Neural crest cell (in vitro differentiated cells): ENCODE results near the gene KARS1. TPM values are rescaled to one million over a fixed set of nuclear protein-coding genes. Genes with fewer than 3 reads are reported as not detected.

ENCODE experiments used
- DNase-seq: peaks from one replicate; pipeline ENCODE4 v3.0.0; 2021; ENCODE audit warnings: low read depth, mixed read lengths, low spot score
- H3K27ac Mint-ChIP-seq: one replicate; pipeline ENCODE4 v1.8.0; 2021; ENCODE audit warnings: mild to moderate bottlenecking, mixed read lengths; ENCODE audit not compliant: unreplicated experiment
- H3K27me3 Mint-ChIP-seq: 2 replicates; pipeline ENCODE4 v1.8.0; 2021; ENCODE audit warnings: low read depth, mild to moderate bottlenecking, mixed read lengths
- H3K36me3 Mint-ChIP-seq: 2 replicates; pipeline ENCODE4 v1.8.0; 2021; ENCODE audit warnings: low read depth, mild to moderate bottlenecking, mixed read lengths
- H3K4me1 Mint-ChIP-seq: 2 replicates; pipeline ENCODE4 v1.8.0; 2021; ENCODE audit warnings: mixed read lengths
- H3K4me3 Mint-ChIP-seq: one replicate; pipeline ENCODE4 v1.8.0; 2021; ENCODE audit warnings: mild to moderate bottlenecking, mixed read lengths
- H3K9me3 Mint-ChIP-seq: 2 replicates; pipeline ENCODE4 v1.8.0; 2021; ENCODE audit warnings: mixed read lengths
- total RNA-seq: library from RNA; stranded (reverse); gene quantifications from 2 replicates; pipeline ENCODE4 v1.2.1, GENCODE V29; 2021
- TF ChIP-seq, protein P1 (sequence below): fragments of 200-600 bp; sonication (generic); conservative IDR thresholded peaks from 2 replicates; pipeline ENCODE4 v1.5.0; 2021; ENCODE audit warnings: antibody characterized with exemption, mild to moderate bottlenecking

Gene KARS1
- total RNA-seq, 1 donor from 2014 or later, result 161 TPM

- H3K27ac Mint-ChIP-seq, result no peak overlapping the region
- peaks cover 16% of the 10 kb centered on the region for H3K4me1 Mint-ChIP-seq
- H3K4me3 Mint-ChIP-seq, result peak overlapping the region; percentile 18
- no peaks in the 10 kb centered on the region for H3K9me3 Mint-ChIP-seq
- no peak for DNase-seq
- TF ChIP-seq, protein P1, sequence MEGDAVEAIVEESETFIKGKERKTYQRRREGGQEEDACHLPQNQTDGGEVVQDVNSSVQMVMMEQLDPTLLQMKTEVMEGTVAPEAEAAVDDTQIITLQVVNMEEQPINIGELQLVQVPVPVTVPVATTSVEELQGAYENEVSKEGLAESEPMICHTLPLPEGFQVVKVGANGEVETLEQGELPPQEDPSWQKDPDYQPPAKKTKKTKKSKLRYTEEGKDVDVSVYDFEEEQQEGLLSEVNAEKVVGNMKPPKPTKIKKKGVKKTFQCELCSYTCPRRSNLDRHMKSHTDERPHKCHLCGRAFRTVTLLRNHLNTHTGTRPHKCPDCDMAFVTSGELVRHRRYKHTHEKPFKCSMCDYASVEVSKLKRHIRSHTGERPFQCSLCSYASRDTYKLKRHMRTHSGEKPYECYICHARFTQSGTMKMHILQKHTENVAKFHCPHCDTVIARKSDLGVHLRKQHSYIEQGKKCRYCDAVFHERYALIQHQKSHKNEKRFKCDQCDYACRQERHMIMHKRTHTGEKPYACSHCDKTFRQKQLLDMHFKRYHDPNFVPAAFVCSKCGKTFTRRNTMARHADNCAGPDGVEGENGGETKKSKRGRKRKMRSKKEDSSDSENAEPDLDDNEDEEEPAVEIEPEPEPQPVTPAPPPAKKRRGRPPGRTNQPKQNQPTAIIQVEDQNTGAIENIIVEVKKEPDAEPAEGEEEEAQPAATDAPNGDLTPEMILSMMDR, result no peak
- H3K36me3 Mint-ChIP-seq, result peaks cover 17% of the 10 kb centered on the region
- H3K27me3 Mint-ChIP-seq, result no peaks in the 10 kb centered on the region
These were observed 20.7 kb downstream of the KARS1 start for GRCh38 chr16:75626806-75627205.

DNA sequence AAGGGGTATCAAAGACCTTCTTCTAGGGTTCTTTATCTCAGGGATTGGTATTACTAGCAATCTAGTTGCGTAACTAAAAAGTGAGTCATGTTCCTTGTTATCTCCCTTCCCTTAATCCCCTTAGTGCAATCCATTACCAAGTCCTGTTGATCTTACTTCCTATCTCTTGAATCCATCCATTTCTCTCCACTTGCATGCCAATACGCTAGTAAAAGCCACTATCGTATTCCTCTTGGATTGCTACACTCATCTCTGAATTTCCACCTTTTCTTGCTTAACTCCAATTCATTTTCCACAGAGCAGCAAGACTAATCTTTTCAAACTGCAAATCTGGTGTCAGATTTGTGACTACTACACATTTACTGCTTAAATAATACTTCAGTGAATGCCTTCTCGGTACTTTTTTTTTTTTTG is 22.5 kb downstream of the KARS1 start:
- Mint-ChIP-seq H3K9me3 (no peaks in the 10 kb centered on the region), H3K4me3 (peak overlapping the region; percentile 21), H3K36me3 (peaks cover 18% of the 10 kb centered on the region), H3K27me3 (no peaks in the 10 kb centered on the region), H3K27ac (no peak overlapping the region), H3K4me1 (peaks cover 29% of the 10 kb centered on the region)
- TF ChIP-seq, protein P1, result no peak
- no peak for DNase-seq

DNA sequence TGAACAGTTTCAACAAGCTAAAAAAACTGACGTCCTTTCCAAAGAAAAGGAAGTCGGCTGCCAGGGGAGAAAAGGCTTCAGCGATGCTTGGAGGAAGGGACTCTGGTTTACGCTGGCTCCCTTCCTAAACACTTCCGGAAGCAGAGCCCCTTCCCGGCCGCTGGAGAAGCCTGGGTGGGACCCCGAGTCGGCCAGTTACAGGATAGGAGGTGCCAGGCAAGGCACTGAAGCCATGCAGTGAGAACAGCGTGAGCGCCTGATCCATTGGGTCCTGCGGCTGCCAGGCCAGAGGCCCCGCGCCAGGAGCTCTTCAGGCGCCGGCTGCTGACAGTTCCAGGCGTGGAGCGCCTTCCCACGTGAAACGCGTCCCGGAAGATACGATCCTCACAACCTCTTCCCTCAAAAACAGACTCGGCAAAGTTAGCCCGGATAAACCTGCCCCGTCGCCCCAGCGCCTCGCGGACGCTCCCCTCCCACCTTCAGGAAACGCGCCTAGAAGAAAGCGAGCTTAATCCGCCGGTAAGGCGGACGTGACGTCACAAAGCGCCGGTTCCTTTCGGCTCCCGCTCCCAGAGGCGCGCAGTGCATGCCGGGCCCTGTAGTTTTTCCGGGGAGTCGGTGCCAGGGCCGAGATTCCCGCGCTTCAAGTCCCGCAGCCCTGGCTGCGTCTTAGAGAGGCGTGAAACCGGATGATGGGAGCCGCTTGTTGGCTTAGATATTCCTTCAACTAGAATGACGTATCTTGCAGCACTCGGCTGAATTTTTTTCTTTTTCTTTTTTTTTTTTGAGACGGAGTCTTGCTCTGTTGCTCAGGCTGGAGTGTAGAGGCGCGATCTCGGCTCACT is 24.5 kb downstream of the KARS1 start, which contains the start of gene ADAT1:
Gene ADAT1, minus strand, starts transcription at position 521 of the 845 bp plus-strand sequence. CDS start 2,482 bp downstream, outside the sequence.
- TF ChIP-seq, protein P1, result no peak
- Mint-ChIP-seq H3K27me3 (no peaks in the 10 kb centered on the region), H3K9me3 (no peaks in the 10 kb centered on the region), H3K36me3 (peaks cover 20% of the 10 kb centered on the region), H3K27ac (peak within 1 kb of the TSS; percentile 99), H3K4me3 (peak within 1 kb of the TSS; percentile 99), H3K4me1 (peaks cover 29% of the 10 kb centered on the region)
- DNase-seq, result peak; percentile 93

- TF ChIP-seq, protein P1, result peak; percentile 62
- no peaks in the 10 kb centered on the region for H3K9me3 Mint-ChIP-seq
- DNase-seq, result no peak
- H3K4me1 Mint-ChIP-seq, result peaks cover 29% of the 10 kb centered on the region
- H3K4me3 Mint-ChIP-seq, result peak overlapping the region; percentile 99
- H3K27me3 Mint-ChIP-seq, result no peaks in the 10 kb centered on the region
- peaks cover 20% of the 10 kb centered on the region for H3K36me3 Mint-ChIP-seq
- no peak overlapping the region for H3K27ac Mint-ChIP-seq
These were observed 26.3 kb downstream of the KARS1 start for GRCh38 chr16:75621170-75621477.

DNA sequence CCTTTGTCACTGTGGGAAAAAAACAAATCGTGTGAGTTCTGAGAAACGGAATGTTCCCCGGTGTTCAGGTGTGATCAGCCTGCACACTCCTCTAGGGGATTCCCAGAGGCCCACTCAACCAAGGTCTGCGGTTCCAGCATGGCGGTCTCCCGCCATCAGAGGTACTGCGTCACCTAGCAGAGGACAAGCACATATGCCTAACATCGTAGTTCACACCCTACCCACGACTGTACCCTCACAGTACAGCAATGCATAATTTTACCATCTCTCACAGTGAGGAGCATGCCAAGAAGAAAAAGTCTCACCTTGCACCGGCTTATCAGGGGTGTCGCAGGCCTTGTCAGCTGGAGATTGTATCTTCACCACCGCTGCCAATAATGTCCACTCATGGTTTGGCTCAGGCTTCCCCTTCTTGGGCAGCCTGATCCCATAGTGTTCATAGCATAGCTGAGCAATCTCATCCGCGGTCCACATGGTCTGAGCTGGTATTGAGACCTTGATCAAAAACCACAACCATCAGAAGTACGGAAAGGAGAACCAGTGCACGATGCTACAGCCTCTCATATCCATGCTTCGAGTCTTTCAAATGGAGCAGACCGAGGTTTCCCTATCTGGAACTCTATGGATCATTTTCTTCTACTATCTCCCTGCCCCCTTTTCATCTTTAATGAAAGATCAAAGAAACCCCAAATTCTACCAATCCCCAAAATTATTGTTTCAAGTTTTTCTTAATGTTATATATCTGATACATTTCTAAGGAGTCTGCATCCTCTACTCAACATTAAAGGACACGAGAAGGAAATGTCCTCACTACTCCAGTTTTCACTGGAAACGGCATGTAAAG is 26.9 kb downstream of the KARS1 start:
- TF ChIP-seq, protein P1, result no peak
- Mint-ChIP-seq H3K27ac (no peak overlapping the region), H3K36me3 (peaks cover 16% of the 10 kb centered on the region), H3K4me1 (peaks cover 29% of the 10 kb centered on the region), H3K4me3 (peak overlapping the region; percentile 99), H3K27me3 (no peaks in the 10 kb centered on the region), H3K9me3 (no peaks in the 10 kb centered on the region)
- DNase-seq, result no peak
